Stimulated activated memory B cell treated with anti-CD40 and anti-IgM and Interleukin-4, amounts not matched to agents 10 μg/mL and 1 μg/mL and 100 μg/mL, for 72 hours (primary cell): ENCODE data around the gene BNIP2.

Source experiments
- ATAC-seq: fragments of 150-1000 bp; cut with Tn5 transposase; 2 replicates; pipeline ENCODE4 v1.10.0; 2021
- H3K27ac Mint-ChIP-seq: one replicate; pipeline ENCODE4 v1.8.0; 2022; ENCODE audit warnings: mild to moderate bottlenecking, mixed read lengths
- H3K27me3 Mint-ChIP-seq: one replicate; pipeline ENCODE4 v1.8.0; 2022; ENCODE audit warnings: mixed read lengths
- H3K36me3 Mint-ChIP-seq: one replicate; pipeline ENCODE4 v1.8.0; 2022; ENCODE audit warnings: mixed read lengths
- H3K4me1 Mint-ChIP-seq: one replicate; pipeline ENCODE4 v1.8.0; 2022; ENCODE audit warnings: mixed read lengths
- H3K4me3 Mint-ChIP-seq: one replicate; pipeline ENCODE4 v1.8.0; 2022; ENCODE audit warnings: mild to moderate bottlenecking, moderate library complexity, mixed read lengths
- H3K9me3 Mint-ChIP-seq: one replicate; pipeline ENCODE4 v1.8.0; 2022; ENCODE audit warnings: mixed read lengths

Gene BNIP2

GRCh38 chr15:59618406-59618805, 70.7 kb downstream of the BNIP2 start:
- Mint-ChIP-seq H3K27ac (no peak overlapping the region), H3K4me1 (peaks cover 12% of the 10 kb centered on the region), H3K4me3 (no peak overlapping the region), H3K27me3 (peaks cover 9% of the 10 kb centered on the region), H3K36me3 (no peaks in the 10 kb centered on the region), H3K9me3 (no peaks in the 10 kb centered on the region)
- no peak for ATAC-seq

GRCh38 chr15:59616379-59616778, 72.7 kb downstream of the BNIP2 start:
- H3K4me3 Mint-ChIP-seq: no peak overlapping the region
- peaks cover 14% of the 10 kb centered on the region for H3K4me1 Mint-ChIP-seq
- ATAC-seq: no peak
- H3K27ac Mint-ChIP-seq: no peak overlapping the region
- H3K36me3 Mint-ChIP-seq: peaks cover under 1% of the 10 kb centered on the region
- H3K9me3 Mint-ChIP-seq: no peaks in the 10 kb centered on the region
- peaks cover 11% of the 10 kb centered on the region for H3K27me3 Mint-ChIP-seq

- Mint-ChIP-seq H3K27ac (peak overlapping the region; percentile 80), H3K4me3 (peak overlapping the region; percentile 56)
These were observed 73.5 kb downstream of the BNIP2 start for GRCh38 chr15:59615661-59616060.

GRCh38 chr15:59614153-59614552, 75.0 kb downstream of the BNIP2 start:
- H3K4me3 Mint-ChIP-seq: no peak overlapping the region
- peaks cover 6% of the 10 kb centered on the region for H3K36me3 Mint-ChIP-seq
- peaks cover 14% of the 10 kb centered on the region for H3K27me3 Mint-ChIP-seq

More at GRCh38 chr15:59615661-59616060, 73.5 kb downstream of the BNIP2 start:
- H3K36me3 Mint-ChIP-seq: peaks cover 6% of the 10 kb centered on the region
- no peak for ATAC-seq
- peaks cover 19% of the 10 kb centered on the region for H3K4me1 Mint-ChIP-seq
- H3K9me3 Mint-ChIP-seq: peaks cover 4% of the 10 kb centered on the region
- H3K27me3 Mint-ChIP-seq: peaks cover 17% of the 10 kb centered on the region

GRCh38 chr15:59611276-59612260, 77.6 kb downstream of the BNIP2 start, which contains the start of gene GCNT3:
GCNT3 (plus strand) TSS chr15:59611783; CDS start chr15:59618239, 6,456 bp downstream.
- peaks cover 19% of the 10 kb centered on the region for H3K4me1 Mint-ChIP-seq
- H3K36me3 Mint-ChIP-seq: peaks cover 6% of the 10 kb centered on the region
- H3K27ac Mint-ChIP-seq: peak within 1 kb of the TSS; percentile 75
- no peak for ATAC-seq
- peaks cover 18% of the 10 kb centered on the region for H3K27me3 Mint-ChIP-seq
- H3K9me3 Mint-ChIP-seq: peaks cover 4% of the 10 kb centered on the region
- no peak within 1 kb of the TSS for H3K4me3 Mint-ChIP-seq

More at GRCh38 chr15:59614153-59614552, 75.0 kb downstream of the BNIP2 start:
- peaks cover 19% of the 10 kb centered on the region for H3K4me1 Mint-ChIP-seq
- H3K27ac Mint-ChIP-seq: no peak overlapping the region
- no peak for ATAC-seq
- peaks cover 4% of the 10 kb centered on the region for H3K9me3 Mint-ChIP-seq

GRCh38 chr15:59609730-59610712, 79.1 kb downstream of the BNIP2 start:
- Mint-ChIP-seq H3K4me1 (peaks cover 10% of the 10 kb centered on the region), H3K27me3 (peaks cover 18% of the 10 kb centered on the region), H3K36me3 (peaks cover 6% of the 10 kb centered on the region), H3K27ac (no peak overlapping the region), H3K4me3 (no peak overlapping the region), H3K9me3 (peaks cover 4% of the 10 kb centered on the region)
- ATAC-seq: no peak
